ENCODE data around the gene PIH1D1. TPM values are rescaled to one million over a fixed set of nuclear protein-coding genes. Genes with fewer than 3 reads are reported as not detected.

The PIH1D1 gene
- total and polyA plus RNA-seq, 2 of the 13 experiments (the other 11 are each of a cell fraction or from before 2014, with no cell fraction given) = 110 to 137 TPM

DNA sequence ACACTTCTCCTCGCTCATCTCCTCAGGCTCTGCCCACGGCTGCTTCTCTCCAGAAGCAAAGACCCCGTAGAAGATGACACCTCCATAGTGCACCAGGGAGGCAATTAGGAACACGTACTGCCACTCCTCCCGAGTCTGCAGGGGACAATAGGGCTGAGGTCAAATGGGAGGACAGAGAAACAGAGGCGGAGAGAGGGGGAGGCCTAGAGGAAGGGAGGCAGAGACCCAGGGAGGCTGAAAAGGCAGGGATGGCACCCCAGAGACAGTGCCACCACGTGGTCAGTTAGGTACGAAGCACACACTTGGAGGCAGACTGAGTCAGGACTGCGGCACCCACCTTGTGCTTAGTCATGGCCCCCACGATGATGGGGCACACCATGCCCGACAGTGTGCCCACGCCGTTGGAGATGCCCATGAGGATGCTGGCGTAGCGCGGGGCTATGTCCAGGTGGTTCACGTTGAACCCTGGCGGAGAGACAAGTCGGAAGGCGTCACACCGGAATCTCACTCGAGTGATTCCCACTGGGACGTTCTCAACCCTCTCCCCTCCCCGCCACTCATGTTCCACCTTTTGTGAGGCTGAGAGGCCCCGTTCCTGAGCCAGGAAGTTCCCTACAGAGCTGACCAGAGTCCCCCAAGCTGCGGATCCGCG lies 20.8 kb downstream of the PIH1D1 start (continued):
- TF ChIP-seq, protein P1, sequence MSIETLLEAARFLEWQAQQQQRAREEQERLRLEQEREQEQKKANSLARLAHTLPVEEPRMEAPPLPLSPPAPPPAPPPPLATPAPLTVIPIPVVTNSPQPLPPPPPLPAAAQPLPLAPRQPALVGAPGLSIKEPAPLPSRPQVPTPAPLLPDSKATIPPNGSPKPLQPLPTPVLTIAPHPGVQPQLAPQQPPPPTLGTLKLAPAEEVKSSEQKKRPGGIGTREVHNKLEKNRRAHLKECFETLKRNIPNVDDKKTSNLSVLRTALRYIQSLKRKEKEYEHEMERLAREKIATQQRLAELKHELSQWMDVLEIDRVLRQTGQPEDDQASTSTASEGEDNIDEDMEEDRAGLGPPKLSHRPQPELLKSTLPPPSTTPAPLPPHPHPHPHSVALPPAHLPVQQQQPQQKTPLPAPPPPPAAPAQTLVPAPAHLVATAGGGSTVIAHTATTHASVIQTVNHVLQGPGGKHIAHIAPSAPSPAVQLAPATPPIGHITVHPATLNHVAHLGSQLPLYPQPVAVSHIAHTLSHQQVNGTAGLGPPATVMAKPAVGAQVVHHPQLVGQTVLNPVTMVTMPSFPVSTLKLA (IDR thresholded peaks at IDR 0.05) = no peak
- 0 out of 2 replicates have a peak, but pooled peaks have one; percentile 10 for TF ChIP-seq RAD21 (CRISPR knock-in tag; IDR thresholded peaks at IDR 0.05)

DNA sequence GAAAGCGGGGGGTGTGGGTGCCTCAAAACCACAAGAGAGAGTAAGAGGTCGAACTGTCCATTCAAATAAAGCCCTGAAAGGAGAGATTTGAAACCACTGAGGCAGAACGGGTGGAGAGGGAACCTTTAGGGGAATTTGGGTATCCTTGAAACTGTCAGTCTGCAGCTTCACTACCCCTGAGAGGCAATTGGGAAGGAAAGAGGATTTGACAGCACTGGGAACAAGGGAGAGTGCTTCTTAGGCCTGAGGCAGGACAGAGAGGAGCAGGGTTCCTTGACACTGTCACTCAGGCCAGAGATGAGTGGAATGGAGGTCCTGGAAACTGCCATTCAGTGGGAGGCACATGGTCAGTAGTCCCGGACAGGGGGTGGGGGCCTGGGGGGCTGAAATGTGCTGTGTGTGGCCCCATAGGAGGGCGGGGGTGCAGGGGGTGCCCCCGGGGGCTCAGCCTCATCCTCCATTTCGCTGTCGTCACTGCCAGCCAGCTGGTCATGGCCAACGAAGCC lies 21.4 kb downstream of the PIH1D1 start:
- no peaks in the 10 kb centered on the region for H3K9me3 ChIP-seq (ENCODE audit: low read length)
- DNase-seq (ENCODE audit: low spot score) = no peak
- CTCF ChIA-PET (ENCODE audit: low intra/inter-chr PET ratio, low total read pairs) = interaction anchor here (1.9 kb wide), 1 partner anchor 38 kb away, joined by 16 read pairs; no protein-coding TSS in a partner anchor
- in situ Hi-C loops (cut with HindIII; ENCODE audit: extremely low pct_ligation_motif_present, low pct_unique_long_range_greater_than_20kb) = no loop called here
- no peak for ATAC-seq
- no peaks in the 10 kb centered on the region for H3K79me2 ChIP-seq (ENCODE audit: insufficient read depth, low read length)
- no peak for FAIRE-seq
- no peaks in the 10 kb centered on the region for H4K20me1 ChIP-seq (ENCODE audit: insufficient read depth, low read length)
- peaks cover 16% of the 10 kb centered on the region for H3K4me1 ChIP-seq (ENCODE audit: insufficient read depth, low read length)
- intact Hi-C loops (cut with micrococcal nuclease; ENCODE audit: unreplicated experiment) = no loop called here
- H3K36me3 ChIP-seq (replicated peaks in 1 of 2; ENCODE audit: control insufficient read depth in 1 of 2, insufficient read depth in 2 of 2, low read length in 2 of 2) = no peaks in the 10 kb centered on the region
- H2AFZ ChIP-seq (ENCODE audit: low read length) = no peak overlapping the region
- WGBS (ENCODE audit: low lambda C conversion rate) = 4% methylated on average over 4 of the region's 9 CpGs
- no TSS peak for BruUV-seq (replicated peaks)
- POLR2A ChIA-PET = no interaction called here
- no peak overlapping the region for H3K9ac ChIP-seq (ENCODE audit: insufficient read depth, low read depth, low read length)
- H3K27me3 ChIP-seq (ENCODE audit: control insufficient read depth in 1 of 2, insufficient read depth in 2 of 2, low read length in 2 of 2) = peaks cover 8 to 87% of the 10 kb centered on the region in 2 experiments; a peak in 4 of 5 replicates
- no peak overlapping the region for H3K27ac ChIP-seq (ENCODE audit: extremely low read length, insufficient read depth, low read length)
- H3K4me3 ChIP-seq (replicated peaks in 1 of 3; ENCODE audit: insufficient read depth in 1 of 3, low read depth in 2 of 3, low read length in 3 of 3) = no peak overlapping the region
- TF ChIP-seq, protein P2, sequence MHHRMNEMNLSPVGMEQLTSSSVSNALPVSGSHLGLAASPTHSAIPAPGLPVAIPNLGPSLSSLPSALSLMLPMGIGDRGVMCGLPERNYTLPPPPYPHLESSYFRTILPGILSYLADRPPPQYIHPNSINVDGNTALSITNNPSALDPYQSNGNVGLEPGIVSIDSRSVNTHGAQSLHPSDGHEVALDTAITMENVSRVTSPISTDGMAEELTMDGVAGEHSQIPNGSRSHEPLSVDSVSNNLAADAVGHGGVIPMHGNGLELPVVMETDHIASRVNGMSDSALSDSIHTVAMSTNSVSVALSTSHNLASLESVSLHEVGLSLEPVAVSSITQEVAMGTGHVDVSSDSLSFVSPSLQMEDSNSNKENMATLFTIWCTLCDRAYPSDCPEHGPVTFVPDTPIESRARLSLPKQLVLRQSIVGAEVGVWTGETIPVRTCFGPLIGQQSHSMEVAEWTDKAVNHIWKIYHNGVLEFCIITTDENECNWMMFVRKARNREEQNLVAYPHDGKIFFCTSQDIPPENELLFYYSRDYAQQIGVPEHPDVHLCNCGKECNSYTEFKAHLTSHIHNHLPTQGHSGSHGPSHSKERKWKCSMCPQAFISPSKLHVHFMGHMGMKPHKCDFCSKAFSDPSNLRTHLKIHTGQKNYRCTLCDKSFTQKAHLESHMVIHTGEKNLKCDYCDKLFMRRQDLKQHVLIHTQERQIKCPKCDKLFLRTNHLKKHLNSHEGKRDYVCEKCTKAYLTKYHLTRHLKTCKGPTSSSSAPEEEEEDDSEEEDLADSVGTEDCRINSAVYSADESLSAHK (CRISPR knock-in tag; IDR thresholded peaks at IDR 0.05; ENCODE audit: borderline replicate concordance) = peak; percentile 96; the same call in 1 of the 2 replicates
- no peak for TF ChIP-seq ZNF234 (CRISPR knock-in tag; conservative IDR thresholded peaks at IDR 0.05)
- H3K4me2 ChIP-seq (ENCODE audit: low read depth, low read length) = no peak overlapping the region
